Suprapubic skin (tissue), 4 donors: ENCODE results near the gene SLC12A3. TPM values are rescaled to one million over a fixed set of nuclear protein-coding genes. Genes with fewer than 3 reads are reported as not detected.

Experiments used
- DNase-seq, 2 donors: peaks; one replicate each; pipeline ENCODE4 v3.0.0-alpha.2; 2019; ENCODE audit warnings: low spot score in 2 of 2
- H3K27ac ChIP-seq: fragments of 200-600 bp; sonication (generic); one replicate; pipeline ENCODE4 v1.5.1; 2019
- H3K27me3 ChIP-seq: fragments of 200-600 bp; sonication (generic); one replicate; pipeline ENCODE4 v1.5.1; 2019
- H3K36me3 ChIP-seq: fragments of 200-600 bp; sonication (generic); one replicate; pipeline ENCODE4 v1.5.1; 2019
- H3K4me1 ChIP-seq: fragments of 200-600 bp; sonication (generic); one replicate; pipeline ENCODE4 v1.5.1; 2019
- H3K4me3 ChIP-seq: fragments of 200-600 bp; sonication (generic); one replicate; pipeline ENCODE4 v1.5.1; 2019; ENCODE audit warnings: mild to moderate bottlenecking
- H3K9me3 ChIP-seq: fragments of 200-600 bp; sonication (generic); one replicate; pipeline ENCODE4 v1.5.1; 2019
- CTCF ChIP-seq, 2 donors: fragments of 200-600 bp in 1 of 2; fragments of 450-650 bp in 1 of 2; sonication (generic) in 1 of 2; IDR thresholded peaks; one replicate each; pipeline ENCODE4 v1.5.1; 2016 to 2019; ENCODE audit warnings: antibody characterized with exemption in 2 of 2, mild to moderate bottlenecking in 1 of 2, moderate library complexity in 1 of 2
- EP300 ChIP-seq: sonication (generic); formaldehyde crosslinking; IDR thresholded peaks from one replicate; pipeline ENCODE4 v1.6.1; 2017; ENCODE audit warnings: antibody characterized with exemption
- POLR2A ChIP-seq, 2 donors: fragments of 450-650 bp; IDR thresholded peaks; one replicate each; pipeline ENCODE4 v1.6.1; 2017; ENCODE audit warnings: antibody characterized with exemption in 2 of 2, mild to moderate bottlenecking in 2 of 2, moderate library complexity in 2 of 2
- POLR2AphosphoS5 ChIP-seq, 3 donors: sonication (generic); formaldehyde crosslinking; IDR thresholded peaks; one replicate each; pipeline ENCODE4 v1.6.1; 2017; ENCODE audit warnings: antibody characterized with exemption in 3 of 3
- WGBS: methylation state at CpG from one replicate; pipeline ENCODE4 v1.1.5; 2018; 5-methylcytosine and 5-hydroxymethylcytosine counted together
- total RNA-seq, 4 donors: library from RNA; depleted of rRNA; stranded (reverse); fragments of >200 nt; gene quantifications; one replicate each; pipeline ENCODE4 v1.1.0, GENCODE V29; 2016

SLC12A3 gene
- total RNA-seq, 4 donors from 2014 or later, result 0.13 TPM; not detected in 3

- Histone ChIP-seq H3K4me3 (no peak overlapping the region), H3K36me3 (peaks cover 83% of the 10 kb centered on the region), H3K27me3 (no peaks in the 10 kb centered on the region), H3K27ac (no peak overlapping the region), H3K4me1 (no peaks in the 10 kb centered on the region), H3K9me3 (no peaks in the 10 kb centered on the region)
- TF ChIP-seq CTCF (IDR thresholded peaks at IDR 0.05), result no peak
- TF ChIP-seq POLR2AphosphoS5 (IDR thresholded peaks at IDR 0.05), result no peak
- TF ChIP-seq POLR2A (IDR thresholded peaks at IDR 0.05), result no peak
- no peak for TF ChIP-seq EP300
- 87% methylated on average over 2 of the region's 2 CpGs for whole genome bisulfite sequencing
- peak in 1 of 2 donors; percentile 50 for DNase-seq
Observed at GRCh38 chr16:56841233-56841632, 23.8 kb upstream of the SLC12A3 start.

- H3K4me1 ChIP-seq, result no peaks in the 10 kb centered on the region
- peak in 1 of 2 donors; percentile 28 for DNase-seq
- no peaks in the 10 kb centered on the region for H3K9me3 ChIP-seq
- no peak overlapping the region for H3K27ac ChIP-seq
- H3K27me3 ChIP-seq, result no peaks in the 10 kb centered on the region
- H3K4me3 ChIP-seq, result no peak overlapping the region
- peaks cover 79% of the 10 kb centered on the region for H3K36me3 ChIP-seq
- WGBS, result 90% methylated on average over 10 of the region's 10 CpGs
- TF ChIP-seq POLR2A (IDR thresholded peaks at IDR 0.05), result no peak
- TF ChIP-seq CTCF (IDR thresholded peaks at IDR 0.05), result no peak
- TF ChIP-seq EP300, result no peak
- TF ChIP-seq POLR2AphosphoS5 (IDR thresholded peaks at IDR 0.05), result no peak
Observed at GRCh38 chr16:56841659-56842058, 23.3 kb upstream of the SLC12A3 start.

GRCh38 chr16:56842133-56842532, 22.9 kb upstream of the SLC12A3 start:
- Histone ChIP-seq H3K9me3 (no peaks in the 10 kb centered on the region), H3K4me1 (no peaks in the 10 kb centered on the region), H3K36me3 (peaks cover 74% of the 10 kb centered on the region), H3K27ac (no peak overlapping the region), H3K27me3 (no peaks in the 10 kb centered on the region), H3K4me3 (no peak overlapping the region)
- DNase-seq, result no peak
- no peak for TF ChIP-seq EP300
- no peak for TF ChIP-seq POLR2A (IDR thresholded peaks at IDR 0.05)
- TF ChIP-seq POLR2AphosphoS5 (IDR thresholded peaks at IDR 0.05), result no peak
- no peak for TF ChIP-seq CTCF (IDR thresholded peaks at IDR 0.05)

GRCh38 chr16:56844056-56844455, 21.0 kb upstream of the SLC12A3 start:
- no peaks in the 10 kb centered on the region for H3K9me3 ChIP-seq
- no peak overlapping the region for H3K4me3 ChIP-seq
- no peak for TF ChIP-seq EP300
- no peak for TF ChIP-seq POLR2AphosphoS5 (IDR thresholded peaks at IDR 0.05)
- TF ChIP-seq POLR2A (IDR thresholded peaks at IDR 0.05), result no peak
- no peak for TF ChIP-seq CTCF (IDR thresholded peaks at IDR 0.05)
- peak in 1 of 2 donors; percentile 76 for DNase-seq
- 78% methylated on average over 6 of the region's 6 CpGs for WGBS
- no peak overlapping the region for H3K27ac ChIP-seq
- H3K4me1 ChIP-seq, result peaks cover 15% of the 10 kb centered on the region
- H3K36me3 ChIP-seq, result peaks cover 56% of the 10 kb centered on the region
- no peaks in the 10 kb centered on the region for H3K27me3 ChIP-seq

- Histone ChIP-seq H3K9me3 (no peaks in the 10 kb centered on the region), H3K36me3 (peaks cover 28% of the 10 kb centered on the region), H3K4me3 (no peak overlapping the region), H3K27ac (no peak overlapping the region), H3K27me3 (no peaks in the 10 kb centered on the region), H3K4me1 (peaks cover 19% of the 10 kb centered on the region)
- TF ChIP-seq POLR2A (IDR thresholded peaks at IDR 0.05) (no peak), CTCF (IDR thresholded peaks at IDR 0.05) (no peak), POLR2AphosphoS5 (IDR thresholded peaks at IDR 0.05) (no peak), EP300 (no peak)
- DNase-seq, result peak in 1 of 2 donors; percentile 37
- WGBS, result 58% methylated on average over 9 of the region's 9 CpGs
Observed at GRCh38 chr16:56847173-56847910, 17.7 kb upstream of the SLC12A3 start.
